ENCODE data around the gene TGM5. TPM values are rescaled to one million over a fixed set of nuclear protein-coding genes. Genes with fewer than 3 reads are reported as not detected.
A peak's percentile ranks its signal among the peaks of the same experiment; 100 is the strongest.
"Not testable (repeated sequence)": the region's sequence is repeated elsewhere in the genome, so short reads cannot be mapped to it uniquely, and the experiment has no call there.

TGM5 gene, protein sequence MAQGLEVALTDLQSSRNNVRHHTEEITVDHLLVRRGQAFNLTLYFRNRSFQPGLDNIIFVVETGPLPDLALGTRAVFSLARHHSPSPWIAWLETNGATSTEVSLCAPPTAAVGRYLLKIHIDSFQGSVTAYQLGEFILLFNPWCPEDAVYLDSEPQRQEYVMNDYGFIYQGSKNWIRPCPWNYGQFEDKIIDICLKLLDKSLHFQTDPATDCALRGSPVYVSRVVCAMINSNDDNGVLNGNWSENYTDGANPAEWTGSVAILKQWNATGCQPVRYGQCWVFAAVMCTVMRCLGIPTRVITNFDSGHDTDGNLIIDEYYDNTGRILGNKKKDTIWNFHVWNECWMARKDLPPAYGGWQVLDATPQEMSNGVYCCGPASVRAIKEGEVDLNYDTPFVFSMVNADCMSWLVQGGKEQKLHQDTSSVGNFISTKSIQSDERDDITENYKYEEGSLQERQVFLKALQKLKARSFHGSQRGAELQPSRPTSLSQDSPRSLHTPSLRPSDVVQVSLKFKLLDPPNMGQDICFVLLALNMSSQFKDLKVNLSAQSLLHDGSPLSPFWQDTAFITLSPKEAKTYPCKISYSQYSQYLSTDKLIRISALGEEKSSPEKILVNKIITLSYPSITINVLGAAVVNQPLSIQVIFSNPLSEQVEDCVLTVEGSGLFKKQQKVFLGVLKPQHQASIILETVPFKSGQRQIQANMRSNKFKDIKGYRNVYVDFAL
- 0.08 TPM for polyA plus RNA-seq (ENCODE audit: insufficient read length)

DNA sequence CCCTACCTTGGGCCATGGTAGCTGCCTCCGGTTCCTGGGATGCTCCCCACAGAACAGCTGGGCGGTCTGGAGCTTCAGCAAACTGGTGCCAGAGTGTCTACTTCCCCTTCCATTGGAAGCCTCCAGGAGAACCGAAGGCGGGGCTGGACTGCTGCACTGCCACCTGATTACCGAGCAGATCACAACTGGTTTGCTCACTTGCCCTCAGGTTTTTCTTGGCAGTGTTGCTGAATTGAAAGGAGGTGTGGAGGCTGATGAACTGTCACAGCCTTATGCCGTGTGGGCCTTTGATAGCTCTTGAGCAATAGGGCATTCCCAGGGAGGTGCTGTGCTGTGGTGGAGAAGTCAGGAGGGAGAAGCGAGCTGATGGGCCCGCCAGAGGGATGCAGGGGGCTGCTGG lies at the start of gene TGM5:
TSS of gene TGM5 (minus strand) at position 95 of the 400 bp plus-strand sequence. CDS start at position 16, 79 bp downstream.
- DNase-seq, result no peak

DNA sequence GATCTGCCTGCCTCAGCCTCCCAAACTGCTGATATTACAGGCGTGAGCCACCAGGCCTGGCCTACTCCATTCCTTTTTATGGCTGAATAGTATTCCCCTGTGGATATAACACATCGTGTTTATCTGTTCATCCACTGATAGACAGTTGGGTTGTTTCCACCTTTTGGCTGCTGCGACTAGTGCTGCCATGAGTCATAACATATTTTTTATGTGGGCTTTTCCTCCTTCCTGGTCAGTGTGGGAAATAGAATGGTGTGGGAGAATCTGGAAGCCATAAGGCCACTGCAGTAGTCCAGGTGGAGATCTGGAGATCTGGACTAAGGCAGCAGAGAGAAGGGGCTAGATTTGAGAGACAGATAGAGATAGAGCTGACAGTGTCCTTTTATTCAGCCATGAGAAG lies 47.4 kb upstream of the TGM5 start:
- no peak for DNase-seq

DNA sequence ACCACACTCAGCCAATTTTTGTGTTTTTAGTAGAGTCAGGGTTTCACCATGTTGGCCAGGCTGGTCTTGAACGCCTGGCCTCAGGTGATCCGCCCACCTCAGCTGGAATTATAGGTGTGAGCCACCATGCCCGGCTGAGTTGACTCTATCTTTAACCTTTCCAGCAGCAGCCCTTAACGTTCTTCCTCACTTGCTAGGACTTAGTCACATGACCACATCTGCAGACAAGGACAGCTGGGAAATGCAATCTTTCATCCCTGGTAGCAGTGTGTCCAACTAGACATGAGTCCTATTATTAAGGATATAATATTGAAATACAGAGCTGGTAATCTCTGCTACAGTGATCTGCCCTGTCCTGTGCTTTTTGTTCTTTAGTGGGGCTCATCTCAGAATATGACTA lies 45.6 kb upstream of the TGM5 start:
- no peak for DNase-seq

DNA sequence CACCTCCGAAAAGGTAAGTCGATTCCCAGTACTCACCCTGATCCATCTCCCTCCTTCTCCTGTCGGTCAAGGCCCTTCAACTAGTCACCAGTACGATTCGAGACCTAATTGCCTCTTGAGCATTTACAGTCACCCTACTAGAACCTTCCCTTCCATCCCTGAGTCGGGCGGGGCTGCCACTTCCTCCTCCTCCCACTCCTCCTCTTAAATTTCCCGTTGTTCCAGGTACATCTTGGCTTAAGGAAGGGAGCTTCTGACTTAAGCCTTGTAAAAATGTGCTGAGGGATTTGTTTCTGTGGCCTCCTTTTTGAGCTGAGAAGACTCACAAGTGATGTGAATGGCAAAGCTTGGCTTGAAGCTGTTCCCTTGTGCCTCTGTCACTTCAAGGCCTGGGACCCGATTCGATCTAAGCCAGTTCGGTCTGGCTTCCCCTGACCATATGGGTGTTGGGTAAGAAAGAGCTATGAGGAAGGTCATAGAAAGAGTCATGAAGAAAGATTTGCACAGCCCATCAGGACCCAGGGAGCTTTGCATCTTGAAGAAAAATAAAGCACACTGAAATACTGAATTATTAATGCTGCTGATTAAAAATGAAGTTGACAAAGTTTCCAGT lies 35.6 kb upstream of the TGM5 start, which contains the start of gene TGM7:
TSS of gene TGM7 (minus strand) at position 51 of the 613 bp plus-strand sequence.
- DNase-seq, result no peak

DNA sequence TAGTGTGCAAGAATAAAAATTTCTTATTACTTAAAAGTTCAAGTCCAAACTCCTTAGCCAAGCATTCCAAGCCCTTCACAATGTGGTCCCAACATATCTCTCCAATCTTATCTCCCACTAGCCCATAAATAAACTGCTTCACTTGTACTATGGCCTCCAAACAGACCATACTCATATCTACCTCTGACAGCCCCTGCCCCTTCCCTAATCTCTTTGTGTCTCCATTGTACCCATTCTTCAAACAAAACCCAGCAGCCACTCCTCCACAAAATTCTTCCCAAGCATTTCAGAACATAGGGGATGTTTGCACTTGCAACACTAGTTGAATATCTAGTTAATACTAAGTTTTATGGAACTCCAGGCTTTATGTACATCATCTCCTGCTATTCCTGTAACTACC lies 33.2 kb upstream of the TGM5 start:
- no peak for DNase-seq

GRCh38 chr15:43299411-43299810 lies 32.7 kb upstream of the TGM5 start:
- DNase-seq, result no peak

- no peak for DNase-seq
Observed at GRCh38 chr15:43294091-43294706, 27.5 kb upstream of the TGM5 start.

DNA sequence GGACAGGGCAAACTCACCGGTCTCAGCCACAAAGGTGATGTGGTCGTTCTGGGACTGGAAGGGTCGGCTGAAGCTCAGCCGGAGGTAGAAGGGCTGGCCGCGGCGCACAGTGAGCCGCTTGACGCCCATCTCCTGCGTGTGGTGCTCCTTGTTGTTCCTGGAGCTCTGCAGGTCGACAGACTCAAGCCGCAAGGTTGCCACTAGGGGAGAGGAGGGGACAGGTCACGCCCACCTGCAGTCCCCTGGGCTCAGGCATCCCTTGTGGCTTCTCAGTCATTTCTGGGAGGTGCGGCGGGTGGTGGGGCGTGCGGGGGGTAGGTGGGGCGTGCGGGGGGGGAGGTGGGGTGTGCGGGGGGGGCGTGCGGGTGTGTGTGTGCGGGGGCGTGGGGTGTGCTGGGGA lies 26.7 kb upstream of the TGM5 start:
- no peak for DNase-seq

DNA sequence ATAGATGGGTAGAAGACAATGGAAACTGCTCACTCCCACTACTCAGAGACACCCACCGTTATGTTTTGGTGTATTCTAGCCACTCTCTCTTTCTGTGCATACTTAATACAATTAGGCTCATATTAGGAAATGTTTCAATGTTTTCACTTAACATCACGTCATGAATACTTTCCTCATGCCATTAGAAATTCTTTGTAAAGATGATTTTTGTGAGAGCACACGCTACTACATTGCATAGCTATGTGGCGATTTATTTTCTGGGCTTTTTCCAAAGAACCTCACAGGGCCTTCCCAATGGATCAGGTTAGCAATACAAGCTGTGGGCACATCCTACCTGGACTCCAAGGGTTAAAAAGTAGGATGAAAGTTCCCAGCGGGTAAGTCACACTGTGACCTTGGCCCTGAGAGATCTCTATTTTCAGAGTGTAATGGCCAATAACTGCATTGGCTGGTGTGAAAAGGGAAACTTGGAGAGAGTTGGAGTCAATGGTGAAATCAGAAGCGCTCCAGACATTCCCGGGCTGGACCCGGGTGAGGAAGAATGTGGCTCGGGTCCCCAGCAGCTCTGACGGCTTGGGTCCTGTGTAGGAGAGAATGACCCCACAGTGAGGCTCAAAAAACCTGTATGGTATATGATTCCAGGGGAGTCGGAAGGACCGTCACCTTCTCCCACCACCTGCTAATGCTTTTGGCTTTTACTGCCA lies 25.8 kb upstream of the TGM5 start:
- DNase-seq, result no peak

DNA sequence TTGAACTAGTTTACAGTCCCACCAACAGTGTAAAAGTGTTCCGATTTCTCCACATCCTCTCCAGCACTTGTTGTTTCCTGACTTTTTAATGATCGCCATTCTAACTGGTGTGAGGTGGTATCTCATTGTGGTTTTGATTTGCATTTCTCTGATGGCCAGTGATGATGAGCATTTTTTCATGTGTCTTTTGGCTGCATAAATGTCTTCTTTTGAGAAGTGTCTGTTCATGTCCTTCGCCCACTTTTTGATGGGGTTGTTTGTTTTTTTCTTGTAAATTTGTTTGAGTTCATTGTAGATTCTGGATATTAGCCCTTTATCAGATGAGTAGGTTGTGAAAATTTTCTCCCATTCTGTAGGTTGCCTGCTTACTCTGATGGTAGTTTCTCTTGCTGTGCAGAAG lies 22.9 kb upstream of the TGM5 start:
- DNase-seq, result not testable (repeated sequence)

DNA sequence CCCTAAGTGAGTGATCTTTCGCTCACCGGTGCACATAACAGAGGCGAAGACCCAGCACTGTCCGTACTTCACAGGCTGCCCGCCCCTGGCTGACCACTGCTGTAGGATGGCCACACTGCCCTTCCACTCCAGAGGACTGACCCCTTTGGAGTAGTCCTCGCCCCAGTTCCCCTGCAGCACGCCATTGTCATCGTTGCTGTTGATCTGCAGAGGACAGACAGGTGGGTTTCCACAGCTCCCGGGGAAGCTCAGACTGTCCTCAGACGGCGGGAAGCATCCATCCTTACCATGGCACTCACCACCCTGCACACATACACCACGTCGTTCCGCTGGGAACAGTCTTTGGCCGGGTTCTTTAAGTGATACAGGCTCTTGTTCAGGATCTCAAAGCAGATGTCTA lies 20.5 kb upstream of the TGM5 start:
- no peak for DNase-seq

GRCh38 chr15:43286074-43286473 lies 19.3 kb upstream of the TGM5 start:
- no peak for DNase-seq

GRCh38 chr15:43285609-43286037 lies 18.9 kb upstream of the TGM5 start:
- peak; percentile 56 for DNase-seq

GRCh38 chr15:43283526-43283925 lies 16.8 kb upstream of the TGM5 start:
- no peak for DNase-seq

GRCh38 chr15:43281926-43282602 lies 15.3 kb upstream of the TGM5 start:
- DNase-seq, result no peak

DNA sequence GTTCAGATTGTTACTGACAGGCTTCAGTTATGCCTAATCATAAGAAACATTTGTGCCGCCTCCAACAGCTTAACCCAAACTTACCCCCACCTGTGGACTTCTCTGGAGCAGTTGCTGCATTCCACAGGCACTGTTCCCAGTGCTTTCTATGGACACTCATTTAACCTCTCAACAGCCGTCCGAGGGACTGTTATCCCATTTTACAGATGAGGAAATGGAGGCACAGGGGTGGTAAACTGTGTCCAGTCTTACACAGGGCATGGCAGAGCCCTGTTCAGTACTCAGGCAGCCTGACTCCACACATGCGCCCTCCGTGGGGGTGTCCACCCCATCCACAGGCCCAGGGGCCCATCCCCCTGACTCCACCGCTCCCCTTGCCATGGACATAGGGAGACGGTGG lies 14.3 kb upstream of the TGM5 start:
- DNase-seq, result no peak

GRCh38 chr15:43279496-43279895 lies 12.8 kb upstream of the TGM5 start:
- DNase-seq, result no peak

- DNase-seq, result no peak
Observed at GRCh38 chr15:43278869-43279268, 12.1 kb upstream of the TGM5 start.

DNA sequence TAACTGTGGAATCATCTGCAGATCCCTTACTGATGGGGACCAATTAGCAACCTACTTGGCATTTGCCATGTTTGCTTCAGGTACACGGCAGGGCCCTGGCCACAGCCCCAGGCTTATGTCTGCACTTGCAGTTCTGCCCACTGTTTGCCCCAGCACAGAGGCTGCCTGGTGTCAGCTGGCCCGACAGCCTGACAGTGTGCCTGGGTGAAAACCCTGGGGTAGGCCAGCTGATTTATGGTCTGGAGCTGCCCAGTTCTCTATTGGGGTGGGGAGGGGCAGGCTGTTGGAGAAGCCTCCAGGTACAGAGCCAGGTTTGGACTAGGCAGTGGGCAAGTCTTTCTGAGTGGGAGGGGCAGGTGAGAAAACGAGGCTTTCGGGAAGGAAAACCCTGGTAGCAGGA lies 11.2 kb upstream of the TGM5 start:
- no peak for DNase-seq

GRCh38 chr15:43277231-43277823 lies 10.6 kb upstream of the TGM5 start:
- DNase-seq, result no peak

GRCh38 chr15:43276563-43277200 lies 10.0 kb upstream of the TGM5 start:
- no peak for DNase-seq
